ENCODE measurements around the gene PPP1R12A. TPM values are rescaled to one million over a fixed set of nuclear protein-coding genes. Genes with fewer than 3 reads are reported as not detected.

PPP1R12A gene
- total RNA-seq, 1 donor from 2014 or later: 86.7 TPM

- H3K36me3 ChIP-seq: peaks cover 10% of the 10 kb centered on the region
- H3K4me3 Mint-ChIP-seq: no peak overlapping the region
- H3F3A ChIP-seq (ENCODE audit: low read depth): no peaks in the 10 kb centered on the region
- no peaks in the 10 kb centered on the region for H3K27me3 Mint-ChIP-seq (ENCODE audit: insufficient read depth, low read depth)
- peaks cover 12% of the 10 kb centered on the region for H3K36me3 Mint-ChIP-seq
- no peak overlapping the region for H3K4me2 ChIP-seq
- no peaks in the 10 kb centered on the region for H3K4me1 Mint-ChIP-seq
- H3K9me3 Mint-ChIP-seq: no peaks in the 10 kb centered on the region
- H3K27ac Mint-ChIP-seq: no peak overlapping the region
- H3K4me1 ChIP-seq: no peaks in the 10 kb centered on the region
- no peak for TF ChIP-seq CTCF (IDR thresholded peaks at IDR 0.05)
- TF ChIP-seq EZH2phosphoT487 (IDR thresholded peaks at IDR 0.05): no peak
- no peak for TF ChIP-seq EZH2 (IDR thresholded peaks at IDR 0.05)
- H3K79me2 ChIP-seq (ENCODE audit: low read depth): no peaks in the 10 kb centered on the region
- H3K27ac ChIP-seq: no peak overlapping the region
- DNase-seq (ENCODE audit: low spot score): no peak
- no peaks in the 10 kb centered on the region for H4K20me1 ChIP-seq (ENCODE audit: low read depth)
- no peak overlapping the region for H3K9ac ChIP-seq
- no peak overlapping the region for H3K4me3 ChIP-seq
- H3K27me3 ChIP-seq: no peaks in the 10 kb centered on the region
- H2AFZ ChIP-seq (replicated peaks): no peak overlapping the region
- H3K9me3 ChIP-seq (ENCODE audit: low read depth): no peaks in the 10 kb centered on the region
These were observed 152.6 kb downstream of the PPP1R12A start for GRCh38 chr12:79782172-79782900.

DNA sequence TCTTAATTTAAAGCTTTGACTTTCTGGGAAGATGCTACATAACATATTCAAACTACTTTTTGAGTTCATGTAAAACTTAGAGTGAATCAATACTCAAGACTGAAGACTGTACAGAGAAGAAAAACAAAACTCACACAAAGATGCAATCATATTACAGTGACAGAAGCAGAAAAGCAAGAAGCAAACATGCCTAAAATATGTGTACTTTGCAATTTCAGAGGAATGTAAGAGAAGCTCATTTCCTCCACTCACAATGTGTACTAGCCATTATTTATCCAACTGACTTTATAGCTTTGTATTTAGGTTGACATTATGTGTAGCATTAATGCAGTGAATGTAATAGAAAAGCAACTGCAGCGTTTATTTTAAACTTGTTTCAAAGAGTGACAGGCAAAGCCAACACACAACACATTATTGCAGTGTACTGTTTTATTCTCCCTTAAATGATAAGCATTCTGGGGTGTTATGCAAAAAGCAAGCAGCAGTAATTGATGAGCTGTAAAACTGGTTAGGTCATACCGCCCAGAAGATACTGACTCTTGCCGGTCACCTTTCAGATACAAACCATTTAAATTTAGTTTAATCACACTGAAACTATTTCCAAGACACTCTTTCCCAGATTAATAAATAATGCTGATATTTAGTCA, 156.0 kb downstream of the PPP1R12A start:
- Mint-ChIP-seq H3K9me3 (no peaks in the 10 kb centered on the region), H3K4me1 (no peaks in the 10 kb centered on the region), H3K27me3 (ENCODE audit: insufficient read depth, low read depth) (no peaks in the 10 kb centered on the region), H3K27ac (no peak overlapping the region), H3K4me3 (no peak overlapping the region), H3K36me3 (no peaks in the 10 kb centered on the region)
- Histone ChIP-seq H3K9me3 (ENCODE audit: low read depth) (no peaks in the 10 kb centered on the region), H3K4me3 (no peak overlapping the region), H3K4me2 (no peak overlapping the region), H3K36me3 (peaks cover 4% of the 10 kb centered on the region), H3K79me2 (ENCODE audit: low read depth) (no peaks in the 10 kb centered on the region), H2AFZ (replicated peaks) (no peak overlapping the region), H3K9ac (no peak overlapping the region), H3F3A (ENCODE audit: low read depth) (no peaks in the 10 kb centered on the region), H3K27me3 (no peaks in the 10 kb centered on the region), H3K27ac (no peak overlapping the region), H4K20me1 (ENCODE audit: low read depth) (no peaks in the 10 kb centered on the region), H3K4me1 (no peaks in the 10 kb centered on the region)
- no peak for DNase-seq (ENCODE audit: low spot score)
- no peak for TF ChIP-seq EZH2 (IDR thresholded peaks at IDR 0.05)
- TF ChIP-seq EZH2phosphoT487 (IDR thresholded peaks at IDR 0.05): no peak
- TF ChIP-seq CTCF (IDR thresholded peaks at IDR 0.05): no peak

DNA sequence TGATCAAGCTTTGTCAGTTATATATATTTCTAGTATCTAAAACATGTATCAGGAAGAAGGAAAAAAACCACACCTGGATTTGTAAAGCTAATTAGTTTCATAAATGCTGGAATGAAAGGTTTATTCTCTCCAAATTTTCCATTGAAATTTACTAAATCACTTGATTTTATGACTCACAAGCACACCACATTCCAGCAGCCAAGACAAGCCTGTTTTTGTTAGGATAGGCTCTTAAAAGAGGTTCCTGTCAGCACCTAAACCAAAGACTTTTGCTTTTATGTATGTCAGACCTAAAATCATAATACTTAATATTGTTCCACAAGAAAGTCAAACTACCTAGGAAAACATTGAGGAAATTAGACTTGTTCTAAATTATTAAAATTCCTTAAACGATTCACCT, 158.8 kb downstream of the PPP1R12A start:
- Histone ChIP-seq H3K27ac (no peak overlapping the region), H3K27me3 (no peaks in the 10 kb centered on the region), H3K9me3 (ENCODE audit: low read depth) (no peaks in the 10 kb centered on the region), H3K4me1 (no peaks in the 10 kb centered on the region), H3K79me2 (ENCODE audit: low read depth) (no peaks in the 10 kb centered on the region), H3F3A (ENCODE audit: low read depth) (no peaks in the 10 kb centered on the region), H3K4me2 (no peak overlapping the region), H4K20me1 (ENCODE audit: low read depth) (no peaks in the 10 kb centered on the region), H3K9ac (no peak overlapping the region), H3K4me3 (no peak overlapping the region), H3K36me3 (peaks cover 4% of the 10 kb centered on the region), H2AFZ (replicated peaks) (no peak overlapping the region)
- no peak for TF ChIP-seq EZH2 (IDR thresholded peaks at IDR 0.05)
- TF ChIP-seq EZH2phosphoT487 (IDR thresholded peaks at IDR 0.05): no peak
- no peak for TF ChIP-seq CTCF (IDR thresholded peaks at IDR 0.05)
- H3K4me1 Mint-ChIP-seq: no peaks in the 10 kb centered on the region
- no peak for DNase-seq (ENCODE audit: low spot score)
- H3K36me3 Mint-ChIP-seq: no peaks in the 10 kb centered on the region
- no peak overlapping the region for H3K27ac Mint-ChIP-seq
- no peak overlapping the region for H3K4me3 Mint-ChIP-seq
- H3K9me3 Mint-ChIP-seq: no peaks in the 10 kb centered on the region
- H3K27me3 Mint-ChIP-seq (ENCODE audit: insufficient read depth, low read depth): no peaks in the 10 kb centered on the region
